H9 (cell line): ENCODE results near the gene TIAM1. TPM values are rescaled to one million over a fixed set of nuclear protein-coding genes. Genes with fewer than 3 reads are reported as not detected.

Source experiments
- DNase-seq: peaks from one replicate; pipeline ENCODE4 v3.0.0-alpha.2; 2017
- H2AFZ ChIP-seq: one replicate; pipeline ENCODE4 v1.6.1; 2013; ENCODE audit warnings: mild to moderate bottlenecking, low read length, control low read depth, moderate library complexity
- H2AK5ac ChIP-seq: 2 replicates; pipeline ENCODE4 v1.6.1; 2013; ENCODE audit warnings: low read length, control low read depth, mixed read lengths; ENCODE audit not compliant: insufficient read length
- H2BK120ac ChIP-seq: one replicate; pipeline ENCODE4 v1.6.1; 2013; ENCODE audit warnings: low read depth, mild to moderate bottlenecking, low read length, control low read depth, inconsistent platforms; ENCODE audit not compliant: poor library complexity, severe bottlenecking
- H2BK12ac ChIP-seq: 2 replicates; pipeline ENCODE4 v1.6.1; 2013; ENCODE audit warnings: low read length, control low read depth, mixed read lengths, low read depth; ENCODE audit not compliant: insufficient read length
- H2BK15ac ChIP-seq: 2 replicates; pipeline ENCODE4 v1.6.1; 2013; ENCODE audit warnings: low read depth, low read length, control low read depth
- H2BK20ac ChIP-seq: one replicate; pipeline ENCODE4 v1.6.1; 2013; ENCODE audit warnings: low read depth, mild to moderate bottlenecking, low read length, control low read depth, inconsistent platforms; ENCODE audit not compliant: poor library complexity, severe bottlenecking
- H2BK5ac ChIP-seq: 2 replicates; pipeline ENCODE4 v1.6.1; 2013; ENCODE audit warnings: low read length, control low read depth, mixed read lengths; ENCODE audit not compliant: insufficient read length
- H3K14ac ChIP-seq: 2 replicates; pipeline ENCODE4 v1.6.1; 2013; ENCODE audit warnings: low read length, control low read depth; ENCODE audit not compliant: insufficient read depth
- H3K18ac ChIP-seq: 2 replicates; pipeline ENCODE4 v1.6.1; 2013; ENCODE audit warnings: low read depth, mild to moderate bottlenecking, mixed read lengths, low read length, control low read depth; ENCODE audit not compliant: insufficient read length
- H3K23ac ChIP-seq: 2 replicates; pipeline ENCODE4 v1.6.1; 2013; ENCODE audit warnings: low read length, control low read depth, mixed read lengths, low read depth; ENCODE audit not compliant: insufficient read length
- H3K23me2 ChIP-seq: 2 replicates; pipeline ENCODE4 v1.6.1; 2013; ENCODE audit warnings: low read depth, mild to moderate bottlenecking, mixed read lengths, low read length, control low read depth; ENCODE audit not compliant: insufficient read length, poor library complexity, severe bottlenecking
- H3K27ac ChIP-seq: 2 replicates; pipeline ENCODE4 v1.5.1; 2013; ENCODE audit warnings: low read length, control low read depth, mixed read lengths, low read depth; ENCODE audit not compliant: insufficient read length
- H3K27me3 ChIP-seq: 2 replicates; pipeline ENCODE4 v1.6.1; 2013; ENCODE audit warnings: low read length, control low read depth, inconsistent platforms; ENCODE audit not compliant: insufficient read depth
- H3K4ac ChIP-seq: 2 replicates; pipeline ENCODE4 v1.6.1; 2013; ENCODE audit warnings: low read depth, mild to moderate bottlenecking, control low read depth, inconsistent platforms, low read length, moderate library complexity
- H3K4me1 ChIP-seq: 2 replicates; pipeline ENCODE4 v1.6.1; 2013; ENCODE audit warnings: low read length, control low read depth, inconsistent platforms; ENCODE audit not compliant: insufficient read depth
- H3K4me2 ChIP-seq: 2 replicates; pipeline ENCODE4 v1.6.1; 2013; ENCODE audit warnings: low read length, control low read depth, mixed read lengths; ENCODE audit not compliant: insufficient read length, insufficient read depth
- H3K56ac ChIP-seq: 2 replicates; pipeline ENCODE4 v1.6.1; 2013; ENCODE audit warnings: low read depth, mild to moderate bottlenecking, mixed read lengths, low read length, control low read depth; ENCODE audit not compliant: insufficient read length
- H3K79me1 ChIP-seq: 2 replicates; pipeline ENCODE4 v1.6.1; 2013; ENCODE audit warnings: low read depth, mild to moderate bottlenecking, moderate library complexity, low read length, control low read depth, inconsistent platforms; ENCODE audit not compliant: insufficient read depth, poor library complexity, severe bottlenecking
- H3K79me2 ChIP-seq: 2 replicates; pipeline ENCODE4 v1.6.1; 2013; ENCODE audit warnings: low read length, control low read depth, inconsistent platforms; ENCODE audit not compliant: insufficient read depth
- H3K9ac ChIP-seq: 2 replicates; pipeline ENCODE4 v1.6.1; 2013; ENCODE audit warnings: low read length, control low read depth, mixed read lengths; ENCODE audit not compliant: insufficient read length; ENCODE audit errors: extremely low read depth
- H3K9me3 ChIP-seq: one replicate; pipeline ENCODE4 v1.6.1; 2013; ENCODE audit warnings: low read depth, low read length, inconsistent platforms; ENCODE audit not compliant: control insufficient read depth
- H3T11ph ChIP-seq: one replicate; pipeline ENCODE4 v1.6.1; 2013; ENCODE audit warnings: mild to moderate bottlenecking, low read length, control low read depth, inconsistent platforms
- H4K20me1 ChIP-seq: one replicate; pipeline ENCODE4 v1.6.1; 2013; ENCODE audit not compliant: control insufficient read depth, insufficient read length, insufficient read depth
- H4K5ac ChIP-seq: 2 replicates; pipeline ENCODE4 v1.6.1; 2013; ENCODE audit warnings: low read depth, mild to moderate bottlenecking, mixed read lengths, low read length, control low read depth; ENCODE audit not compliant: insufficient read length
- H4K8ac ChIP-seq: replicated peaks from 2 replicates; pipeline ENCODE4 v1.6.1; 2013; ENCODE audit warnings: low read length, control low read depth, mixed read lengths, low read depth; ENCODE audit not compliant: insufficient read length
- H4K91ac ChIP-seq: 2 replicates; pipeline ENCODE4 v1.6.1; 2013; ENCODE audit warnings: low read depth, mild to moderate bottlenecking, moderate library complexity, mixed read lengths, low read length, control low read depth; ENCODE audit not compliant: insufficient read length
- H3K27ac Mint-ChIP-seq, 3 experiments: 2 replicates in 2 of 3; 3 replicates in 1 of 3; pipeline ENCODE4 v1.8.0; 2020 to 2021; ENCODE audit warnings: mixed read lengths in 3 of 3, mild to moderate bottlenecking in 1 of 3, moderate library complexity in 1 of 3
- H3K27me3 Mint-ChIP-seq: 2 replicates; pipeline ENCODE4 v1.8.0; 2021; ENCODE audit warnings: low read depth, mild to moderate bottlenecking, moderate library complexity, mixed read lengths
- H3K36me3 Mint-ChIP-seq, 3 experiments: 2 replicates in 2 of 3; 3 replicates in 1 of 3; pipeline ENCODE4 v1.8.0; 2020 to 2021; ENCODE audit warnings: low read depth in 3 of 3, mixed read lengths in 3 of 3; ENCODE audit not compliant: insufficient read depth in 1 of 3
- H3K4me1 Mint-ChIP-seq, 2 experiments: 2 replicates each; pipeline ENCODE4 v1.8.0; 2020; ENCODE audit warnings: mixed read lengths in 2 of 2
- H3K4me3 Mint-ChIP-seq, 2 experiments: 2 replicates in 1 of 2; 3 replicates in 1 of 2; pipeline ENCODE4 v1.8.0; 2020 to 2021; ENCODE audit warnings: mild to moderate bottlenecking in 2 of 2, mixed read lengths in 2 of 2, moderate library complexity in 1 of 2
- H3K9me3 Mint-ChIP-seq, 2 experiments: 2 replicates in 1 of 2; 3 replicates in 1 of 2; pipeline ENCODE4 v1.8.0; 2020; ENCODE audit warnings: mild to moderate bottlenecking in 2 of 2, mixed read lengths in 2 of 2, moderate library complexity in 1 of 2
- WGBS: extraction: QIAGEN DNeasy Blood & Tissue Kit; methylation state at CpG from one replicate; pipeline ENCODE4 v1.1.7; 2013; ENCODE audit warnings: missing lambda C conversion rate, low lambda C conversion rate, mixed read lengths; ENCODE audit not compliant: insufficient read length; ENCODE audit errors: extremely low coverage; 5-methylcytosine and 5-hydroxymethylcytosine counted together
- total RNA-seq: library from RNA; stranded (reverse); gene quantifications from 2 replicates; pipeline ENCODE4 v1.2.1, GENCODE V29; 2021
- TF ChIP-seq, protein P1 (sequence below): fragments of 200-600 bp; sonication (generic); conservative IDR thresholded peaks from 3 replicates; pipeline ENCODE4 v1.8.0; 2021; ENCODE audit warnings: antibody characterized with exemption, mild to moderate bottlenecking

TIAM1 gene
- total RNA-seq, 1 experiment from 2014 or later, result 23.1 TPM

DNA sequence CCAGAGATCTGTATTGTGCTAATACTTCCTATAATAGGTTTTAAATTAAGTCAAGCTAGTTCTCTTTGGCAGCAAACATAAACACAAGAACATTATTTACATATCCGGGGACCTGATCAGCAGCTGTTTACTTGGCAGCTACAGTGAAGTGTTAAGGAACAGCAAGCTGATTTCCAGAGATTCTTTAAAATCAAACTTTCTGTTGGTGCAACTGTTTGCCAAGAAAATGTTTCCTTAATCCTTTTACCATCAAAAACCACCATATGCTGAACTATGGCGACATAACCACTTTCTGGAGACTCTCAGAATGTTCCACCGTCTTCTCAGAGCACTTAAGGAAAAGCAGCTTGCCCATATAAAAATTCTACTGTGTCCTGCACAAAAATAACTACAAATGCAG, 198.8 kb downstream of the TIAM1 start:
- Histone ChIP-seq H3K4me2 (no peak overlapping the region), H3K79me2 (no peaks in the 10 kb centered on the region), H3K18ac (no peak overlapping the region), H2BK12ac (no peak overlapping the region), H3K9me3 (no peaks in the 10 kb centered on the region), H2AK5ac (no peak overlapping the region), H2BK15ac (no peak overlapping the region), H3K27ac (peak overlapping the region; percentile 13), H3K79me1 (no peaks in the 10 kb centered on the region), H3K23ac (no peak overlapping the region), H3K14ac (no peak overlapping the region), H3K4ac (no peak overlapping the region), H2BK120ac (no peak overlapping the region), H4K8ac (no peak overlapping the region), H4K91ac (no peak overlapping the region), H2BK20ac (no peak overlapping the region), H4K20me1 (no peaks in the 10 kb centered on the region), H3K23me2 (no peaks in the 10 kb centered on the region), H4K5ac (no peak overlapping the region), H3T11ph (no peak overlapping the region), H3K56ac (no peak overlapping the region), H3K4me1 (peaks cover 2% of the 10 kb centered on the region), H3K27me3 (no peaks in the 10 kb centered on the region), H3K9ac (no peak overlapping the region), H2BK5ac (no peak overlapping the region), H2AFZ (no peak overlapping the region)
- Mint-ChIP-seq H3K36me3 (peaks cover 11 to 19% (median 18%) of the 10 kb centered on the region in 3 experiments), H3K27me3 (no peaks in the 10 kb centered on the region), H3K4me3 (no peak overlapping the region), H3K4me1 (peaks cover 24% of the 10 kb centered on the region in 2 experiments), H3K27ac (peak overlapping the region; percentile 34 to 83 (median 52); a peak in 3 of 7 replicates), H3K9me3 (peaks cover 4 to 9% of the 10 kb centered on the region in 2 experiments; a peak in 3 of 5 replicates)
- TF ChIP-seq, protein P1, sequence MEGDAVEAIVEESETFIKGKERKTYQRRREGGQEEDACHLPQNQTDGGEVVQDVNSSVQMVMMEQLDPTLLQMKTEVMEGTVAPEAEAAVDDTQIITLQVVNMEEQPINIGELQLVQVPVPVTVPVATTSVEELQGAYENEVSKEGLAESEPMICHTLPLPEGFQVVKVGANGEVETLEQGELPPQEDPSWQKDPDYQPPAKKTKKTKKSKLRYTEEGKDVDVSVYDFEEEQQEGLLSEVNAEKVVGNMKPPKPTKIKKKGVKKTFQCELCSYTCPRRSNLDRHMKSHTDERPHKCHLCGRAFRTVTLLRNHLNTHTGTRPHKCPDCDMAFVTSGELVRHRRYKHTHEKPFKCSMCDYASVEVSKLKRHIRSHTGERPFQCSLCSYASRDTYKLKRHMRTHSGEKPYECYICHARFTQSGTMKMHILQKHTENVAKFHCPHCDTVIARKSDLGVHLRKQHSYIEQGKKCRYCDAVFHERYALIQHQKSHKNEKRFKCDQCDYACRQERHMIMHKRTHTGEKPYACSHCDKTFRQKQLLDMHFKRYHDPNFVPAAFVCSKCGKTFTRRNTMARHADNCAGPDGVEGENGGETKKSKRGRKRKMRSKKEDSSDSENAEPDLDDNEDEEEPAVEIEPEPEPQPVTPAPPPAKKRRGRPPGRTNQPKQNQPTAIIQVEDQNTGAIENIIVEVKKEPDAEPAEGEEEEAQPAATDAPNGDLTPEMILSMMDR, result no peak
- no CpG with 5 or more reads among the region's 3 CpGs for WGBS
- no peak for DNase-seq
